Hepatic stellate cell (primary cell): ENCODE data around the gene TSC22D1.

Experiments used
- DNase-seq: peaks from one replicate; pipeline ENCODE4 v3.0.0; 2011; ENCODE audit warnings: low spot score

Gene TSC22D1

GRCh38 chr13:44426461-44426860 is 149.7 kb downstream of the TSC22D1 start:
- no peak for DNase-seq

- DNase-seq: no peak
These were observed 150.4 kb downstream of the TSC22D1 start for GRCh38 chr13:44425815-44426078.

- DNase-seq: no peak
These were observed 150.9 kb downstream of the TSC22D1 start for GRCh38 chr13:44425041-44425814.

- no peak for DNase-seq
These were observed 152.3 kb downstream of the TSC22D1 start for GRCh38 chr13:44423824-44424223.

GRCh38 chr13:44422755-44423643 is 153.1 kb downstream of the TSC22D1 start:
- no peak for DNase-seq

- no peak for DNase-seq
These were observed 154.1 kb downstream of the TSC22D1 start for GRCh38 chr13:44421853-44422525.

GRCh38 chr13:44420376-44421220 is 155.5 kb downstream of the TSC22D1 start:
- DNase-seq: no peak

- no peak for DNase-seq
These were observed 158.3 kb downstream of the TSC22D1 start for GRCh38 chr13:44417876-44418275.

GRCh38 chr13:44417446-44417845 is 158.7 kb downstream of the TSC22D1 start:
- DNase-seq: no peak

GRCh38 chr13:44416744-44417143 is 159.4 kb downstream of the TSC22D1 start:
- no peak for DNase-seq

- DNase-seq: no peak
These were observed 159.8 kb downstream of the TSC22D1 start for GRCh38 chr13:44416301-44416700.

- no peak for DNase-seq
These were observed 160.3 kb downstream of the TSC22D1 start for GRCh38 chr13:44415815-44416214.

- no peak for DNase-seq
These were observed 161.4 kb downstream of the TSC22D1 start for GRCh38 chr13:44414716-44415115.

- no peak for DNase-seq
These were observed 163.0 kb downstream of the TSC22D1 start for GRCh38 chr13:44413095-44413494.

- DNase-seq: no peak
These were observed 163.7 kb downstream of the TSC22D1 start for GRCh38 chr13:44412346-44412935.

GRCh38 chr13:44411841-44412240 is 164.3 kb downstream of the TSC22D1 start:
- DNase-seq: no peak

- DNase-seq: no peak
These were observed 165.7 kb downstream of the TSC22D1 start for GRCh38 chr13:44410328-44410859.

GRCh38 chr13:44409595-44409994 is 166.5 kb downstream of the TSC22D1 start:
- DNase-seq: no peak

- DNase-seq: no peak
These were observed 168.2 kb downstream of the TSC22D1 start for GRCh38 chr13:44407891-44408290.

GRCh38 chr13:44407379-44407778 is 168.8 kb downstream of the TSC22D1 start:
- no peak for DNase-seq

GRCh38 chr13:44406617-44407016 is 169.5 kb downstream of the TSC22D1 start:
- no peak for DNase-seq
